K562 (cell line): Measurements from ENCODE around the gene FBN1. TPM values are rescaled to one million over a fixed set of nuclear protein-coding genes. Genes with fewer than 3 reads are reported as not detected.

ENCODE experiments used
- ATAC-seq: fragments of 200-7000 bp; cut with Tn5 transposase; 3 replicates; pipeline ENCODE4 v1.9.1; 2020; ENCODE audit warnings: moderate library complexity
- BruUV-seq: library from RNA; stranded (reverse); fragments of 400-500 nt; replicated peaks from 2 replicates; lab custom pipeline; 2021; lab: Mats Ljungman, UMichigan
- CTCF ChIA-PET: fragments of 300-600 bp; formaldehyde crosslinking; extraction: SDS; loops from one replicate; lab custom pipeline; 2021; ENCODE audit warnings: low intra/inter-chr PET ratio; lab: Yijun Ruan, JAX
- POLR2A ChIA-PET: fragments of 300-600, 350-650 bp; sonication (Branson Sonifier 250); formaldehyde crosslinking; extraction: SDS; loops from one replicate; lab custom pipeline; 2021; ENCODE audit warnings: antibody characterized with exemption, inconsistent platforms; lab: Yijun Ruan, JAX
- DNase-seq, 4 experiments: peaks; one replicate each; pipeline versions ENCODE4 v3.0.0 to v3.0.0-alpha.2; 2011 to 2018; ENCODE audit warnings: low spot score in 3 of 4, mixed read lengths in 3 of 4; ENCODE audit errors: extremely low read depth in 1 of 4
- FAIRE-seq: peaks from 2 replicates; lab custom pipeline; 2011; peaks lifted over from hg19 to GRCh38; lab: Jason Lieb, UNC
- H2AFZ ChIP-seq: 2 replicates; pipeline ENCODE4 v1.6.0; 2011; ENCODE audit warnings: low read depth, low read length, control low read depth, inconsistent platforms
- H3K27ac ChIP-seq: fragments of 200-600 bp; 3 replicates; pipeline ENCODE4 v1.8.0; 2011; ENCODE audit warnings: low read depth, mild to moderate bottlenecking, control low read depth, inconsistent platforms, low read length, moderate library complexity, mixed read lengths; ENCODE audit errors: extremely low read depth
- H3K27me3 ChIP-seq, 2 experiments: fragments of 300-600 bp in 1 of 2; 2 replicates in 1 of 2; 3 replicates in 1 of 2; pipeline versions ENCODE4 v1.6.0 to v1.8.0; 2011; ENCODE audit warnings: inconsistent platforms in 2 of 2, low read length in 2 of 2, mild to moderate bottlenecking in 1 of 2, mixed read lengths in 1 of 2, moderate library complexity in 1 of 2; ENCODE audit not compliant: control insufficient read depth in 2 of 2, insufficient read depth in 2 of 2
- H3K36me3 ChIP-seq: fragments of 300-600 bp; 3 replicates; pipeline ENCODE4 v1.8.0; 2011; ENCODE audit warnings: mild to moderate bottlenecking, low read length, inconsistent platforms; ENCODE audit not compliant: control insufficient read depth, insufficient read depth
- H3K4me1 ChIP-seq, 2 experiments: fragments of 200-600 bp in 1 of 2; replicated peaks in 1 of 2; 2 replicates in 1 of 2; 3 replicates in 1 of 2; pipeline versions ENCODE4 v1.5.1 to v1.8.0; 2011; ENCODE audit warnings: inconsistent platforms in 2 of 2, low read length in 2 of 2, mild to moderate bottlenecking in 1 of 2, mixed read lengths in 1 of 2, moderate library complexity in 1 of 2; ENCODE audit not compliant: control insufficient read depth in 2 of 2, insufficient read depth in 2 of 2
- H3K4me2 ChIP-seq: 2 replicates; pipeline ENCODE4 v1.6.1; 2011; ENCODE audit warnings: low read length, control low read depth, inconsistent platforms, mixed read lengths; ENCODE audit not compliant: insufficient read depth
- H3K4me3 ChIP-seq: fragments of 200-600 bp; sonication (generic), shearing (Covaris generic); 2 replicates; pipeline ENCODE4 v1.5.1; 2016; ENCODE audit warnings: control low read depth, inconsistent platforms
- H3K79me2 ChIP-seq: fragments of 200-600 bp; 3 replicates; pipeline ENCODE4 v1.8.0; 2011; ENCODE audit warnings: low read length, inconsistent platforms; ENCODE audit not compliant: control insufficient read depth, insufficient read depth
- H3K9ac ChIP-seq, 2 experiments: 2 replicates each; pipeline versions ENCODE4 v1.6.0 to v1.6.1; 2011; ENCODE audit warnings: low read depth in 2 of 2, low read length in 2 of 2, control low read depth in 1 of 2, inconsistent platforms in 1 of 2, mild to moderate bottlenecking in 1 of 2, mixed read lengths in 1 of 2; ENCODE audit not compliant: insufficient read depth in 1 of 2
- H3K9me1 ChIP-seq: one replicate; pipeline ENCODE4 v1.6.0; 2011; ENCODE audit warnings: inconsistent platforms, mild to moderate bottlenecking, low read length, moderate library complexity; ENCODE audit not compliant: control insufficient read depth, insufficient read depth
- H3K9me3 ChIP-seq: replicated peaks from 2 replicates; pipeline ENCODE4 v1.5.1; 2011; ENCODE audit warnings: low read depth, low read length, inconsistent platforms; ENCODE audit not compliant: control insufficient read depth, insufficient read depth
- H4K20me1 ChIP-seq: replicated peaks from 2 replicates; pipeline ENCODE4 v1.6.1; 2011; ENCODE audit warnings: low read length, inconsistent platforms, mixed read lengths; ENCODE audit not compliant: control insufficient read depth, insufficient read depth
- ARHGAP35 ChIP-seq: fragments of 450-650 bp; IDR thresholded peaks from 2 replicates; pipeline ENCODE4 v1.6.1; 2018; ENCODE audit not compliant: partially characterized antibody
- ATF2 ChIP-seq: sonication (generic); formaldehyde crosslinking; IDR thresholded peaks from 2 replicates; pipeline ENCODE4 v1.8.1; 2022; ENCODE audit warnings: missing genetic modification reagents
- CEBPG ChIP-seq, 3 experiments: fragments of 200-800 bp in 1 of 3; sonication (Bioruptor generic) in 1 of 3; sonication (generic) in 1 of 3; formaldehyde crosslinking in 1 of 3; IDR thresholded peaks in 2 of 3; conservative IDR thresholded peaks in 1 of 3; 2 replicates each; pipeline versions ENCODE4 v1.6.1 to v1.8.0; 2016 to 2022; ENCODE audit warnings: missing compliant biosample characterization in 2 of 3, missing genetic modification characterization in 2 of 3, mild to moderate bottlenecking in 1 of 3, missing genetic modification reagents in 1 of 3
- COPS2 ChIP-seq: fragments of 450-650 bp; conservative IDR thresholded peaks from 2 replicates; pipeline ENCODE4 v1.6.1; 2016; ENCODE audit warnings: mild to moderate bottlenecking, moderate library complexity
- DACH1 ChIP-seq: fragments of 450-650 bp; IDR thresholded peaks from 2 replicates; pipeline ENCODE4 v1.6.1; 2018; ENCODE audit not compliant: partially characterized antibody
- ETS2 ChIP-seq: IDR thresholded peaks from 2 replicates; pipeline ENCODE4 v1.6.1; 2016; ENCODE audit warnings: borderline replicate concordance, missing genetic modification characterization, mild to moderate bottlenecking, moderate library complexity, missing compliant biosample characterization; ENCODE audit not compliant: poor library complexity, severe bottlenecking
- HNRNPL ChIP-seq: fragments of 200-400 bp; formaldehyde crosslinking; IDR thresholded peaks from 2 replicates; pipeline ENCODE4 v1.6.1; 2017; ENCODE audit warnings: low read depth, mild to moderate bottlenecking, low read length
- NFXL1 ChIP-seq: fragments of 450-650 bp; formaldehyde crosslinking; IDR thresholded peaks from 2 replicates; pipeline ENCODE4 v1.4.0; 2021; ENCODE audit warnings: mild to moderate bottlenecking
- PTRF ChIP-seq: fragments of 450-650 bp; IDR thresholded peaks from 2 replicates; pipeline ENCODE4 v1.6.1; 2016; ENCODE audit warnings: mild to moderate bottlenecking, missing genetic modification characterization, missing compliant biosample characterization
- RBM25 ChIP-seq: fragments of 200-400 bp; formaldehyde crosslinking; IDR thresholded peaks from 2 replicates; pipeline ENCODE4 v1.6.1; 2018; ENCODE audit warnings: low read length, low read depth, moderate library complexity; ENCODE audit not compliant: severe bottlenecking
- SETDB1 ChIP-seq: IDR thresholded peaks from one replicate; pipeline ENCODE4 v1.6.1; 2012; ENCODE audit warnings: low read length, control low read depth, inconsistent platforms
- SIRT6 ChIP-seq: IDR thresholded peaks from one replicate; pipeline ENCODE4 v1.6.1; 2012; ENCODE audit warnings: low read depth, mild to moderate bottlenecking, control low read depth, inconsistent platforms, low read length, moderate library complexity
- TFAP4 ChIP-seq: sonication (generic); formaldehyde crosslinking; IDR thresholded peaks from 2 replicates; pipeline ENCODE4 v1.8.0; 2022; ENCODE audit warnings: missing genetic modification reagents, mild to moderate bottlenecking, moderate library complexity, borderline replicate concordance
- WHSC1 ChIP-seq: IDR thresholded peaks from one replicate; pipeline ENCODE4 v1.6.1; 2012; ENCODE audit warnings: low read length, control low read depth, inconsistent platforms
- ZBTB17 ChIP-seq: fragments of 450-650 bp; formaldehyde crosslinking; IDR thresholded peaks from 2 replicates; pipeline ENCODE4 v1.4.0; 2020; ENCODE audit warnings: mild to moderate bottlenecking
- ZNF384 ChIP-seq: IDR thresholded peaks from 2 replicates; pipeline ENCODE4 v1.6.1; 2012; ENCODE audit warnings: low read depth, low read length, improper control_type of control experiment
- ZNF583 ChIP-seq: fragments of 250-450 bp; sonication (Bioruptor Pico); IDR thresholded peaks from 2 replicates; pipeline ENCODE4 v1.4.0; 2020
- WGBS: fragments of 100-300 bp; shearing (Covaris generic); methylation state at CpG from one replicate; pipeline ENCODE4 v1.1.6; 2016; ENCODE audit warnings: low coverage, mixed read lengths; ENCODE audit not compliant: insufficient coverage; ENCODE audit errors: missing lambda C conversion rate; 5-methylcytosine and 5-hydroxymethylcytosine counted together
- in situ Hi-C: fragments of 300-500 bp; cut with MboI; formaldehyde crosslinking; loops from 4 replicates; pipeline ENCODE4 v1.15.0; 2018; ENCODE audit warnings: inconsistent platforms, mixed read lengths
- intact Hi-C: fragments of 100-400 bp; cut with micrococcal nuclease; formaldehyde crosslinking; loops from 2 replicates; pipeline ENCODE4 v1.14.2; 2022
- polyA plus RNA-seq, 8 experiments: library from polyadenylated mRNA; depleted of rRNA in 4 of 8; stranded (reverse) in 5 of 8; unstranded in 3 of 8; fragments of >200 nt; fragmentation: Nextera tagmentation in 2 of 8; fragmentation: Illumina TruSeq in 1 of 8; extraction: Ambion mirVana in 2 of 8; extraction: Trizol in 1 of 8; gene quantifications; 2 replicates each; pipeline versions ENCODE4 v1.2.1 to v1.2.3, GENCODE V29; 2011 to 2014; ENCODE audit warnings: inconsistent platforms in 1 of 8, missing spikeins in 1 of 8
- total RNA-seq, 7 experiments: library from RNA; depleted of rRNA in 6 of 7; stranded (reverse); fragments of >200 nt in 6 of 7; fragmentation: Illumina TruSeq in 2 of 7; extraction: Trizol in 2 of 7; gene quantifications; 2 replicates each; pipeline versions ENCODE4 v1.2.1 to v1.2.3, GENCODE V29; 2011 to 2021; ENCODE audit warnings: low replicate concordance in 1 of 7

Gene FBN1
- total and polyA plus RNA-seq, 9 of the 15 experiments (the other 6 are each of a cell fraction or from before 2014, with no cell fraction given), result 0.15 to 1.2 (median 0.60) TPM

GRCh38 chr15:48397841-48398240 is 247.7 kb downstream of the FBN1 start (continued):
- no peak for TF ChIP-seq ATF2 (CRISPR knock-in tag)
- TF ChIP-seq ETS2 (tag), result no peak
- TF ChIP-seq NFXL1 (CRISPR knock-in tag), result no peak
- TF ChIP-seq TFAP4 (CRISPR knock-in tag), result no peak
- no peak for TF ChIP-seq RBM25
- no peak for TF ChIP-seq WHSC1
- TF ChIP-seq DACH1, result no peak
- no peak for TF ChIP-seq CEBPG (CRISPR knock-in tag; IDR thresholded peaks at IDR 0.05)
- TF ChIP-seq CEBPG (tag; conservative IDR thresholded peaks at IDR 0.05 in 1 of 2, IDR thresholded peaks at IDR 0.05 in 1 of 2), result no peak
- TF ChIP-seq HNRNPL, result no peak
- TF ChIP-seq, all 486 proteins: peak for 0

GRCh38 chr15:48396020-48396419 is 249.5 kb downstream of the FBN1 start:
- Histone ChIP-seq H3K27me3 (peaks cover 0 to 14% of the 10 kb centered on the region in 2 experiments; a peak in 2 of 5 replicates), H4K20me1 (no peaks in the 10 kb centered on the region), H2AFZ (no peak overlapping the region), H3K9ac (no peak overlapping the region), H3K27ac (no peak overlapping the region), H3K36me3 (no peaks in the 10 kb centered on the region), H3K4me3 (no peak overlapping the region), H3K4me1 (no peaks in the 10 kb centered on the region), H3K9me1 (no peaks in the 10 kb centered on the region), H3K4me2 (no peak overlapping the region), H3K79me2 (no peaks in the 10 kb centered on the region), H3K9me3 (no peaks in the 10 kb centered on the region)
- FAIRE-seq, result no peak
- in situ Hi-C loops, result no loop called here
- ChIA-PET CTCF (no interaction called here), POLR2A (no interaction called here)
- DNase-seq, result no peak
- intact Hi-C loops, result no loop called here
- no peak for TF ChIP-seq ZNF384
- no peak for TF ChIP-seq ZNF583
- no peak for TF ChIP-seq PTRF (tag)
- TF ChIP-seq SETDB1, result no peak
- TF ChIP-seq COPS2, result no peak
- TF ChIP-seq ZBTB17, result no peak
- TF ChIP-seq SIRT6, result no peak
- TF ChIP-seq ARHGAP35, result no peak
- no peak for ATAC-seq
- 3% methylated on average over 5 of the region's 5 CpGs for WGBS
- BruUV-seq, result no TSS peak
